Karpas-422 (cell line): ENCODE measurements around the gene WDR62. TPM values are rescaled to one million over a fixed set of nuclear protein-coding genes. Genes with fewer than 3 reads are reported as not detected.

Source experiments
- DNase-seq: peaks from one replicate; pipeline ENCODE4 v3.0.0-alpha.2; 2015
- H2AFZ ChIP-seq: fragments of 200-600 bp; sonication (generic); 2 replicates; pipeline ENCODE4 v1.6.1; 2014; ENCODE audit warnings: antibody characterized with exemption, low read length, mixed read lengths
- H3K27ac ChIP-seq: fragments of 200-600 bp; sonication (generic); 2 replicates; pipeline ENCODE4 v1.5.1; 2014; ENCODE audit warnings: mild to moderate bottlenecking, low read length, moderate library complexity
- H3K27me3 ChIP-seq: fragments of 200-600 bp; sonication (generic); 2 replicates; pipeline ENCODE4 v1.6.1; 2014; ENCODE audit warnings: low read length, mixed read lengths
- H3K36me3 ChIP-seq: fragments of 200-600 bp; sonication (generic); 2 replicates; pipeline ENCODE4 v1.6.1; 2014; ENCODE audit warnings: low read length, mixed read lengths; ENCODE audit not compliant: insufficient read depth
- H3K4me1 ChIP-seq: fragments of 200-600 bp; sonication (generic); 2 replicates; pipeline ENCODE4 v1.6.1; 2014; ENCODE audit warnings: mild to moderate bottlenecking, low read length, mixed read lengths
- H3K4me2 ChIP-seq: fragments of 200-600 bp; sonication (generic); 2 replicates; pipeline ENCODE4 v1.6.1; 2014; ENCODE audit warnings: low read length, low read depth, mild to moderate bottlenecking; ENCODE audit not compliant: poor library complexity, severe bottlenecking
- H3K4me3 ChIP-seq: fragments of 200-600 bp; sonication (generic); 2 replicates; pipeline ENCODE4 v1.5.1; 2014; ENCODE audit warnings: mild to moderate bottlenecking, antibody characterized with exemption, low read length, mixed read lengths
- H3K79me2 ChIP-seq: fragments of 200-600 bp; sonication (generic); 2 replicates; pipeline ENCODE4 v1.6.1; 2014; ENCODE audit warnings: mild to moderate bottlenecking, low read length, mixed read lengths
- H3K9ac ChIP-seq: fragments of 200-600 bp; sonication (generic); 2 replicates; pipeline ENCODE4 v1.6.0; 2014; ENCODE audit warnings: low read length
- H3K9me2 ChIP-seq: fragments of 200-600 bp; sonication (generic), shearing (Covaris generic); replicated peaks from 2 replicates; pipeline ENCODE4 v1.6.0; 2014; ENCODE audit warnings: mild to moderate bottlenecking, low read length, moderate library complexity; ENCODE audit not compliant: insufficient read depth
- H3K9me3 ChIP-seq: fragments of 300-700, 200-600 bp; sonication (generic); 2 replicates; pipeline ENCODE4 v1.6.1; 2014; ENCODE audit warnings: low read length, mixed read lengths
- H4K20me1 ChIP-seq: fragments of 200-600 bp; sonication (generic); 2 replicates; pipeline ENCODE4 v1.6.1; 2014; ENCODE audit warnings: mild to moderate bottlenecking, antibody characterized with exemption, low read length, low read depth; ENCODE audit not compliant: insufficient read depth
- total RNA-seq: library from RNA; depleted of rRNA; stranded (reverse); fragments of >200 nt; shearing (Covaris generic); gene quantifications from 2 replicates; pipeline ENCODE4 v1.2.3, GENCODE V29; 2014; ENCODE audit warnings: low replicate concordance

WDR62 gene
- total RNA-seq, 1 experiment from 2014 or later: 9.4 TPM

- Histone ChIP-seq H3K36me3 (no peaks in the 10 kb centered on the region), H3K79me2 (peaks cover 32% of the 10 kb centered on the region), H2AFZ (peak within 1 kb of the TSS; percentile 41; the same call in 1 of the 2 replicates), H3K9me2 (no peaks in the 10 kb centered on the region), H4K20me1 (no peaks in the 10 kb centered on the region), H3K4me3 (peak within 1 kb of the TSS; percentile 79), H3K27me3 (no peaks in the 10 kb centered on the region), H3K4me2 (peak within 1 kb of the TSS; percentile 99), H3K27ac (no peak within 1 kb of the TSS; the same call in 1 of the 2 replicates), H3K9ac (peak within 1 kb of the TSS; percentile 83), H3K4me1 (peaks cover 34% of the 10 kb centered on the region), H3K9me3 (no peaks in the 10 kb centered on the region)
- DNase-seq: peak; percentile 100
Measured at GRCh38 chr19:36014012-36014924, 40.4 kb upstream of the WDR62 start, which contains the start of gene ALKBH6. Gene ALKBH6, minus strand, starts transcription at chr19:36014213. Its CDS starts 816 bp downstream, at chr19:36013397.

DNA sequence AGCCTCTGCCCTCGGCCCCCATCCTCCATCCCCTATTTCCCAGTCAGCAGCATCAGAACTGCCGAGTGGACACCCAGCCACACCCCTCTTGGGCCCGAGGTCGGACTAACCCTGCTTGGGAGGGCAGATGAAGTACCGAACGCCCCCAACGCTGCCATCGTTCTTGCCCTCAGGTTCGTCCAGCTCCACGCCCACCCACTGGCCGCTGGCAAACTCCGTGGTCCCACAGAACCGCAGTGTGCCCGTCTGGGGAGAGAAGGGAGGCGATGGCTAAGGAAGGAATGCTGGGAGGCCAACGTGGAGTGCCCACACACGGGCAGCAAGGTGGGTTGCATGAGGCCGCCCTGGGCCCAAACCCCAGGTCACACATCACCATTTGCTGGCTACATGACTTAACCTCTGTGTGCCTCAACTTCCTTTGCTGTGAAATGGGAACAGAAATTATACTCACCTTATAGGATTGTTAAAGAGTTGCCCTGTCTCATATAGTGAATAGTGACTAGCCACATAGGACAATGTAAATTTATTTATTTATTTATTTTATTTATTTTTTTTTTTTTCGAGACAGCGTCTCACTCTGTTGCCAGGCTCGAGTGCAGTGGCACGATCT is 35.5 kb upstream of the WDR62 start:
- DNase-seq: no peak
- no peaks in the 10 kb centered on the region for H3K36me3 ChIP-seq
- H3K79me2 ChIP-seq: peaks cover 20% of the 10 kb centered on the region
- H4K20me1 ChIP-seq: no peaks in the 10 kb centered on the region
- H3K4me1 ChIP-seq: peaks cover 14% of the 10 kb centered on the region
- H2AFZ ChIP-seq: no peak overlapping the region
- no peak overlapping the region for H3K9ac ChIP-seq
- no peak overlapping the region for H3K4me2 ChIP-seq
- H3K4me3 ChIP-seq: no peak overlapping the region
- H3K27ac ChIP-seq: no peak overlapping the region
- H3K9me2 ChIP-seq: no peaks in the 10 kb centered on the region
- H3K9me3 ChIP-seq: no peaks in the 10 kb centered on the region
- no peaks in the 10 kb centered on the region for H3K27me3 ChIP-seq

DNA sequence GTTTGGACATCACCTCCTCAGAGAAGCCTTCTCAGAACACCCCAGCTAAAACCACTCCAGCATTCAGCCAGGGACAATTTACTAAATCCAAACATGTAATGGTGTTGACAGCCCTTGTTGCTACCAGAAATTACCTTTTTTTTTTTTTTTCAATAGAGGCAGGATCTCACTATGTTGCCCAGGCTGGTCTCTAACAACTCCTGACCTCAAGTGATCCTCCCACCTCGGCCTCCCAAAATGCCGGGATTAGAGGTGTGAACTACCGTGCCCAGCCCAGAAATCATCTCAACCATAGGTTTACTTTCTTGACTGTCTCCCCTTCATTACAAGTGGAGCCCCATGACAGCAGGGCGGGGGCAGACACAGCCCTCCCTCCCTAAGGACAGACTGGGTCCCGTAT is 31.3 kb upstream of the WDR62 start:
- H3K4me3 ChIP-seq: no peak overlapping the region
- no peaks in the 10 kb centered on the region for H3K4me1 ChIP-seq
- no peaks in the 10 kb centered on the region for H3K79me2 ChIP-seq
- H3K27me3 ChIP-seq: no peaks in the 10 kb centered on the region
- H2AFZ ChIP-seq: no peak overlapping the region
- no peak overlapping the region for H3K27ac ChIP-seq
- H3K9ac ChIP-seq: no peak overlapping the region
- no peaks in the 10 kb centered on the region for H3K36me3 ChIP-seq
- no peak for DNase-seq
- H3K4me2 ChIP-seq: no peak overlapping the region
- no peaks in the 10 kb centered on the region for H4K20me1 ChIP-seq
- no peaks in the 10 kb centered on the region for H3K9me2 ChIP-seq
- no peaks in the 10 kb centered on the region for H3K9me3 ChIP-seq

- Histone ChIP-seq H4K20me1 (no peaks in the 10 kb centered on the region), H3K79me2 (no peaks in the 10 kb centered on the region), H3K27me3 (no peaks in the 10 kb centered on the region), H3K4me1 (no peaks in the 10 kb centered on the region), H3K4me3 (no peak overlapping the region), H3K9me2 (no peaks in the 10 kb centered on the region), H3K9me3 (no peaks in the 10 kb centered on the region), H3K36me3 (no peaks in the 10 kb centered on the region), H3K9ac (no peak overlapping the region), H2AFZ (no peak overlapping the region), H3K27ac (no peak overlapping the region), H3K4me2 (no peak overlapping the region)
- DNase-seq: no peak
Measured at GRCh38 chr19:36025541-36025940, 29.2 kb upstream of the WDR62 start.

GRCh38 chr19:36026091-36026876 is 28.4 kb upstream of the WDR62 start:
- no peaks in the 10 kb centered on the region for H3K27me3 ChIP-seq

GRCh38 chr19:36027696-36028095 is 27.0 kb upstream of the WDR62 start:
- no peak overlapping the region for H3K4me3 ChIP-seq
- no peaks in the 10 kb centered on the region for H3K79me2 ChIP-seq
- no peak overlapping the region for H3K4me2 ChIP-seq
- H3K4me1 ChIP-seq: no peaks in the 10 kb centered on the region
- no peaks in the 10 kb centered on the region for H3K27me3 ChIP-seq
- H3K27ac ChIP-seq: no peak overlapping the region
- H3K9me3 ChIP-seq: no peaks in the 10 kb centered on the region
- no peak overlapping the region for H2AFZ ChIP-seq
- no peak overlapping the region for H3K9ac ChIP-seq
- no peaks in the 10 kb centered on the region for H3K9me2 ChIP-seq
- no peaks in the 10 kb centered on the region for H3K36me3 ChIP-seq
- DNase-seq: no peak
- no peaks in the 10 kb centered on the region for H4K20me1 ChIP-seq

More at GRCh38 chr19:36026091-36026876, 28.4 kb upstream of the WDR62 start:
- Histone ChIP-seq H3K9me3 (no peaks in the 10 kb centered on the region), H3K9me2 (no peaks in the 10 kb centered on the region), H3K4me3 (no peak overlapping the region), H3K9ac (no peak overlapping the region), H2AFZ (no peak overlapping the region), H3K27ac (no peak overlapping the region), H3K79me2 (no peaks in the 10 kb centered on the region), H3K36me3 (no peaks in the 10 kb centered on the region), H4K20me1 (no peaks in the 10 kb centered on the region), H3K4me2 (no peak overlapping the region), H3K4me1 (no peaks in the 10 kb centered on the region)
- DNase-seq: no peak

GRCh38 chr19:36028313-36029041 is 26.2 kb upstream of the WDR62 start:
- no peak for DNase-seq
- no peaks in the 10 kb centered on the region for H3K4me1 ChIP-seq
- no peaks in the 10 kb centered on the region for H3K27me3 ChIP-seq
- no peaks in the 10 kb centered on the region for H3K79me2 ChIP-seq
- H4K20me1 ChIP-seq: no peaks in the 10 kb centered on the region
- no peak overlapping the region for H2AFZ ChIP-seq
- no peak overlapping the region for H3K27ac ChIP-seq
- H3K9ac ChIP-seq: no peak overlapping the region
- no peak overlapping the region for H3K4me2 ChIP-seq
- no peaks in the 10 kb centered on the region for H3K9me2 ChIP-seq
- H3K4me3 ChIP-seq: no peak overlapping the region
- no peaks in the 10 kb centered on the region for H3K9me3 ChIP-seq
- H3K36me3 ChIP-seq: no peaks in the 10 kb centered on the region
